ENCODE data around the gene R3HDM1. TPM values are rescaled to one million over a fixed set of nuclear protein-coding genes. Genes with fewer than 3 reads are reported as not detected.

The R3HDM1 gene
- total and polyA plus RNA-seq, 2 donors (not counting 1 experiment from before 2014, with no cell fraction given): 23.7 to 57.8 TPM

DNA sequence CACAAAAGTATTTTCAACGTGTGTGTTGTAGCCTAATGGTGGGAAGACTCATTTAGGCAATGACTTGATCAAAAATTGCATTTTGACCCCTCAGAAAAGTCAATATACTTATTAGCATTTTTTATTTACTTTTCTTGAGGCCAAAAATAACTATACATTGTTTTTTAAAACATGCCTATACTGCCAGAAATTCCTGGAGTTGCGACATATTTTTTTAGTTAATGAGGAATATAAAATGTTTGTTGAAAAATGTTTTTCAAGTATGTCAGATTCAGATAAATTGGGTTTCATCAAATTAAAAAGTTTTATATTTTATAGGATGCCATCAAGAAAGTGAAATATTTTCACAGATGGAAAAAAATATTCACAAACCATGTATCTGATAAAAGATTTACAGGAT is 39.6 kb downstream of the R3HDM1 start:
- intact Hi-C loops (cut with micrococcal nuclease): no loop called here
- CTCF ChIA-PET: no interaction called here

DNA sequence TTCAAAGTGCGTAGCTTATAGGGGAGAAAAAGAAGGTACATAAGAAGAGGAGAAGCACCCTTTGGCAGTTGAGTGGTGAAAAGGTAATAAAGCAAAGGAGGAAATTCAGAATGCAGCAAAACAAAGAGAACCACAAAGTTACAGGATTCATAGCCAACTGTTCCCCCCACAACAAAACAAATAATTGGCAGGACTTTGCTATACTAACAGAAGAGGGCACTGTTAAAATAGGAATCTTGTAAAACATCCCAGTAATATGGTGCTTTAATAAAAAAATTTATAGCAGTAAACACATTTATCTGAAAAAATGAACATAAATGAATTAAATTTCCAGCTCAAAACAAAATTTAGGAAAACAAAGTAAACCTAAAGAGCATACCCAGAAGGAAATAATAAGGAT is 42.3 kb downstream of the R3HDM1 start:
- WGBS (ENCODE audit: insufficient coverage): 100% methylated on average over 1 of the region's 1 CpG
- Mint-ChIP-seq H3K4me3 (no peak overlapping the region), H3K9me3 (ENCODE audit: insufficient read depth) (no peaks in the 10 kb centered on the region), H3K27me3 (no peaks in the 10 kb centered on the region), H3K27ac (no peak overlapping the region), H3K4me1 (peaks cover 5% of the 10 kb centered on the region)
- Histone ChIP-seq H2AFZ (ENCODE audit: insufficient read depth, low read depth, low read length, poor library complexity, severe bottlenecking) (no peak overlapping the region), H3K79me2 (ENCODE audit: control insufficient read depth, insufficient read depth, low read length) (peaks cover 5% of the 10 kb centered on the region), H3K4me3 (ENCODE audit: control extremely low read depth in 1 of 5, extremely low read depth in 1 of 5, insufficient read depth in 1 of 5, low read depth in 2 of 5, low read length in 4 of 5) (no peak overlapping the region), H3K27ac (ENCODE audit: low read length in 2 of 2) (no peak overlapping the region), H3K36me3 (replicated peaks in 1 of 2; ENCODE audit: control extremely low read depth in 1 of 2, control insufficient read depth in 1 of 2, extremely low read depth in 1 of 2, insufficient read depth in 2 of 2, low read length in 1 of 2) (peaks cover 1 to 4% of the 10 kb centered on the region in 2 experiments), H3K9ac (ENCODE audit: low read length) (no peak overlapping the region), H4K20me1 (ENCODE audit: control insufficient read depth, insufficient read depth, low read length, poor library complexity, severe bottlenecking) (no peaks in the 10 kb centered on the region), H3K4me1 (ENCODE audit: control insufficient read depth in 2 of 2, insufficient read depth in 2 of 2, low read length in 2 of 2) (no peaks in the 10 kb centered on the region), H3K9me3 (ENCODE audit: control extremely low read depth in 1 of 3, control insufficient read depth in 2 of 3, insufficient read depth in 1 of 3, low read length in 2 of 3) (no peaks in the 10 kb centered on the region), H3K27me3 (replicated peaks in 1 of 4; ENCODE audit: control extremely low read depth in 1 of 4, control insufficient read depth in 3 of 4, insufficient read depth in 4 of 4, low read length in 3 of 4) (no peaks in the 10 kb centered on the region), H3K4me2 (replicated peaks; ENCODE audit: low read depth, low read length, poor library complexity, severe bottlenecking) (no peak overlapping the region)
- ATAC-seq (ENCODE audit: low read depth) (no peak), DNase-seq (no peak)
- POLR2A ChIA-PET: no interaction called here
- CTCF ChIA-PET: interaction anchor here (0.6 kb wide), 1 partner anchor 1723 kb away, joined by 3 read pairs; no protein-coding TSS in a partner anchor
- no peak for TF ChIP-seq EZH2 (IDR thresholded peaks at IDR 0.05; ENCODE audit: borderline replicate concordance, insufficient read depth, low read depth, low read length, poor library complexity, severe bottlenecking)
- TF ChIP-seq, protein P1, sequence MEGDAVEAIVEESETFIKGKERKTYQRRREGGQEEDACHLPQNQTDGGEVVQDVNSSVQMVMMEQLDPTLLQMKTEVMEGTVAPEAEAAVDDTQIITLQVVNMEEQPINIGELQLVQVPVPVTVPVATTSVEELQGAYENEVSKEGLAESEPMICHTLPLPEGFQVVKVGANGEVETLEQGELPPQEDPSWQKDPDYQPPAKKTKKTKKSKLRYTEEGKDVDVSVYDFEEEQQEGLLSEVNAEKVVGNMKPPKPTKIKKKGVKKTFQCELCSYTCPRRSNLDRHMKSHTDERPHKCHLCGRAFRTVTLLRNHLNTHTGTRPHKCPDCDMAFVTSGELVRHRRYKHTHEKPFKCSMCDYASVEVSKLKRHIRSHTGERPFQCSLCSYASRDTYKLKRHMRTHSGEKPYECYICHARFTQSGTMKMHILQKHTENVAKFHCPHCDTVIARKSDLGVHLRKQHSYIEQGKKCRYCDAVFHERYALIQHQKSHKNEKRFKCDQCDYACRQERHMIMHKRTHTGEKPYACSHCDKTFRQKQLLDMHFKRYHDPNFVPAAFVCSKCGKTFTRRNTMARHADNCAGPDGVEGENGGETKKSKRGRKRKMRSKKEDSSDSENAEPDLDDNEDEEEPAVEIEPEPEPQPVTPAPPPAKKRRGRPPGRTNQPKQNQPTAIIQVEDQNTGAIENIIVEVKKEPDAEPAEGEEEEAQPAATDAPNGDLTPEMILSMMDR (IDR thresholded peaks at IDR 0.05): no peak
- intact Hi-C loops (cut with micrococcal nuclease): no loop called here

More for the DNA sequence above, 39.6 kb downstream of the R3HDM1 start:
- no CpG with 5 or more reads among the region's 2 CpGs for WGBS (ENCODE audit: insufficient coverage)
- Histone ChIP-seq H4K20me1 (ENCODE audit: control insufficient read depth, insufficient read depth, low read length, poor library complexity, severe bottlenecking) (no peaks in the 10 kb centered on the region), H3K4me2 (replicated peaks; ENCODE audit: low read depth, low read length, poor library complexity, severe bottlenecking) (no peak overlapping the region), H3K27me3 (replicated peaks in 1 of 4; ENCODE audit: control extremely low read depth in 1 of 4, control insufficient read depth in 3 of 4, insufficient read depth in 4 of 4, low read length in 3 of 4) (no peaks in the 10 kb centered on the region), H3K9me3 (ENCODE audit: control extremely low read depth in 1 of 3, control insufficient read depth in 2 of 3, insufficient read depth in 1 of 3, low read length in 2 of 3) (no peaks in the 10 kb centered on the region), H3K4me3 (ENCODE audit: control extremely low read depth in 1 of 5, extremely low read depth in 1 of 5, insufficient read depth in 1 of 5, low read depth in 2 of 5, low read length in 4 of 5) (no peak overlapping the region), H3K4me1 (ENCODE audit: control insufficient read depth in 2 of 2, insufficient read depth in 2 of 2, low read length in 2 of 2) (no peaks in the 10 kb centered on the region), H3K79me2 (ENCODE audit: control insufficient read depth, insufficient read depth, low read length) (peaks cover under 1% of the 10 kb centered on the region), H2AFZ (ENCODE audit: insufficient read depth, low read depth, low read length, poor library complexity, severe bottlenecking) (no peak overlapping the region), H3K36me3 (replicated peaks in 1 of 2; ENCODE audit: control extremely low read depth in 1 of 2, control insufficient read depth in 1 of 2, extremely low read depth in 1 of 2, insufficient read depth in 2 of 2, low read length in 1 of 2) (peaks cover 0 to 8% of the 10 kb centered on the region in 2 experiments), H3K27ac (ENCODE audit: low read length in 2 of 2) (no peak overlapping the region), H3K9ac (ENCODE audit: low read length) (no peak overlapping the region)
- H3K4me3 Mint-ChIP-seq: no peak overlapping the region
- TF ChIP-seq, protein P1 (IDR thresholded peaks at IDR 0.05): no peak
- TF ChIP-seq EZH2 (IDR thresholded peaks at IDR 0.05; ENCODE audit: borderline replicate concordance, insufficient read depth, low read depth, low read length, poor library complexity, severe bottlenecking): no peak
- ATAC-seq (ENCODE audit: low read depth): no peak
- H3K27ac Mint-ChIP-seq: no peak overlapping the region
- POLR2A ChIA-PET: no interaction called here
- no peak for DNase-seq
- no peaks in the 10 kb centered on the region for H3K9me3 Mint-ChIP-seq (ENCODE audit: insufficient read depth)
- no peaks in the 10 kb centered on the region for H3K4me1 Mint-ChIP-seq
- H3K27me3 Mint-ChIP-seq: no peaks in the 10 kb centered on the region

All from B cell (primary cell).